GM19455 (cell line): ENCODE measurements around the gene CRYAB.
"Not testable (repeated sequence)": the region's sequence is repeated elsewhere in the genome, so short reads cannot be mapped to it uniquely, and the experiment has no call there.

Experiments
- ATAC-seq: cut with Tn5 transposase; IDR thresholded peaks from one replicate; pipeline ENCODE4 v1.9.1; 2021; ENCODE audit not compliant: unreplicated experiment

The CRYAB gene

DNA sequence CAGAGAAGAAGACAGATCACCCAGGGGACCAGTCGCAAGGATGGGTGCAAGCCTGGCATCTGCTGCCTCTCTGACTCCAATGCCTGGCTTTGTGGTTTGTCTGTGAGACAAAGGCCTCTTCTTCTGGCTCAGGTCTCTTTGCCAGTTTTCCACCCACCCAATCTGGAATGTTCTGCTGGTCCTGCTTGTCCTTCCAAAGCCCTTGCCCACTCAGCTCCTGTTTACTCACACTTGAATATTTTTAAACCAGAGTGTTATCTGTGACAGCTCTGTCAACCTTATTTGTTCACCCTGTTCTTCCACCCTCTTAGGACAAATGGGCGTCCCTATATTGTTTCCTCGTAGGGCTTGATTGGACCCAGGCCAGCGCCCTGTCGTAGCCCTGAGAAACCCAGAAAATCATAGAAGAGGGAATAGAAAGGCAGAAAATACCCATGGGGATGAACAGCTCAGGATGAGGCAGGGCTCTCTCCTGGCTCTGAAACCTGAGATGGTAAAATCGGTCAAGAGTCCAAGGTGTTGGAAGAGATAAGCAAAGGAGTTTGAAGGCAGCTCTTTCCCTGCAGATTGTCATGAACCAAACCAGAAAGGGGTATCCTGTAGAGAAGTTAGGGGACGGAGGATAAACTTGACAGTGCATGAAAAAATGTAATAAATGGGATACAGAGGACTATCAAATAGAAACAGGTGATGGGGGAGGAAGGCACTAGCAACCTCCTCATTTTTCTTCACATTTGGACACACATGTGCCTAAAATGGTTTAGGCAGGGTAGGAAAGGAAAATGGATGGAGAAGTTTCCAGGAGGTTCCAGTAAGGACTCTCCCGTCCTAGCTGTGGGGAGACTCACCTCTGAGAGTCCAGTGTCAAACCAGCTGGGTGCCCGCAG lies 651 bp downstream of the CRYAB start:
- no peak for ATAC-seq

DNA sequence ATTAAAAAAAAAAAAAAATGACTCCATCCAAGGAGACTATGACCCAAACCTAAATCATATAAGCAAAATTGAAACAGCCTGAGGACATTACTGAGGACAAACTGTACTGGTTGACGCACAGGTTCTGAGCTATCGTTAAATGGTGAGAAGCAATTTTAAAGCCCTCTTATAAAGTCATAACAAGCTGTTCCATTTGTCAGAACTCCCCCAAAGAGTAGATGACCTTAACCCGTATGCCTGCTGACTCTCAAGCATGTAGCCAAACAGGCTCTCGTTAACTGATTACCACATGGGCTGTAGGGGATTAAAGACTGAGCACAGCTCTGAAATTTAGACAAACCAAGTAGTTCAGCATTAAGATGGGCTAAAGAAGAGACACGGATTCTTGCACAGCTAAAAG lies 2.2 kb downstream of the CRYAB start:
- no peak for ATAC-seq

DNA sequence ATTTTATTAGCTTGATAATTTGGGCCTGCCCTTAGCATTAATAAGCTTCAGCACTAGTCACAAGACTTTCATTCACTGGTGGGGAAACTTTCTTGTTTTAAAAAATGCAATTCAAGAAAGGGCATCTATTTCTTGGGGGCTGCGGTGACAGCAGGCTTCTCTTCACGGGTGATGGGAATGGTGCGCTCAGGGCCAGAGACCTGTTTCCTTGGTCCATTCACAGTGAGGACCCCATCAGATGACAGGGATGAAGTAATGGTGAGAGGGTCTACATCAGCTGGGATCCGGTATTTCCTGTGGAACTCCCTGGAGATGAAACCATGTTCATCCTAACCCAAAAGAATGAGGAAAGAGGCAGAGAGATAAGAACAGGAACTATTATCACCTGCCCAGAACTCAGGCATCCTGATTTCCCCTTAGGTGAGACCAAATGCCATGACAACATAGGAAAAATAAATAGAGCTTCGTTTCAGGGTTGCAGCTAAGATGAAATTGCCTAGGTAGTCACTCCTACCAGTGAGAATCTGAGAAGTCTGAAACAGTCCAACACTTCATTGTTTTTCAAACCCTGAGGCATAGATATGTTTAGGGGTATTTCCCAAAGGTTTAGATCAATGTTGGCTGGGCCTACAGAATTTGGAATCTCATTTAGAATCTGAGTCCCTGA lies 2.8 kb downstream of the CRYAB start:
- no peak for ATAC-seq

DNA sequence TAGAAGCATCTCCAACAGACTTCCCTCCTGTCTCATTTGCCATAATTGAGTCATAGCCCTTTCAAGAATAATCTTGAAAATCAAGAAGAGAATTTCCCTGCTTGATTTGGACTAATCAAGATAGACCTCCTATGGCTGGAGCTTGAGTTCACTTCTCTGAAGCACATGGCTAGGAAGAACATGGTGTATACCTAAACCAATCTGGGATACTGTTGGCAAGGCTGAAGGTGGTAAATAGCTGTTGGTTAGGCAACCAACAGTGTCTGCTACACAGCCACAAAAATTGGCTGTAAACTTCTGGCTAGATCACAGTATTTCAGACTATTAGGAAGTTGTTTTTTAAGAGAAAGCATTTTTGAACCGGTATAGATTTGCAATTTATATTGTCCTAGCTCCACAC lies 4.9 kb downstream of the CRYAB start:
- ATAC-seq: no peak

DNA sequence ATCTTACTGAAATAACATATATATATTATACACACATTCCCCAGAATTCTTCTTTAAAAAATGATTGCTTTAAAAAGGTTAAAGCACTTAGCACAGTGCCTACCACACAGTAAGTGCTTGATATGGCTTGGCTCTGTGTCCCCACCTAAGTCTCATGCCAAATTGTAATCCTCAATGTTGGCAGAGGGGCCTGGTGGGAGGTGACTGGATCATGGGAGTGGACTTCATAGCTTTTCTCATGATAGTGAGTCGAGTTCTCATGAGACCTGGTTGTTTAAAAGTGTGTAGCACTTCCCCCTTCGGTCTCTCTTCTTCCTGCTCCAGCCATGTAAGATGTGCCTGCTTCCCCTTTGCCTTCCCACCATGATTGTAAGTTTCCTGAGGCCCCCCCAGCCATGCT lies 6.2 kb downstream of the CRYAB start:
- no peak for ATAC-seq

DNA sequence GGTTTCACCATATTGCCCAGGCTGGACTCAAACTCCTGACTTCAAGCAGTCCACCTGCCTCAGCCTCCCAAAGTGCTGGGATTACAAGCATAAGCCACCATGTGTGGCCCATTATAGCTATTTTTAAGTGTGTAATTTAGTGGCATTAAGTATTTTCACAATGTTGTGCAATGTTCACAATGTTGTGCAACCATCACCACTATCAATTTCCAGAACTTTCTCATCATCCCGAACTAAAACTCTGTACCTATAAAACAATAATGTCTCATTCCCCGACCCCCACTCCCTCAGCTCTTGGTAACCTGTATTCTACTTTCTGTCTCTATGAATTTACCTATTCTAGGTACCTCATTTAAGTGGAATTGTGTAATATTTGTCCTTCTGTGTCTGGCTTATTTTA lies 24.7 kb downstream of the CRYAB start:
- no peak for ATAC-seq

DNA sequence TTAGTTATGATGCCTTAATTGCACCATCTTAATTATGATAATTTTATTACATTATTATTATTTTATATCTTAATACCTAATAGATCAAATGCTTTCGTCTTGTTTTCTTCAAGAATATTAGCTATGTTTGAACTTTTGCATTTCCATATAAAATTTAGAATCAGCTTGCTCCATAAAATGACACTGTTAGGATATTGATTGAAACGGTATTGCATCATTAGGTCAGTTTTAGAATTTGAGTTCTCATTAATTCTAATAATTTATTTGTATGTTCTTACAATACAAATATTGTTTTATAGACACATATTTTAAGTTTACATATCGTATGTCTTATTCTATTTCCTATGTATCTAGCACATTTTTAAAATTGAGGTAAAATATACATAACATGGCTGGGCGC lies 25.5 kb downstream of the CRYAB start:
- no peak for ATAC-seq

DNA sequence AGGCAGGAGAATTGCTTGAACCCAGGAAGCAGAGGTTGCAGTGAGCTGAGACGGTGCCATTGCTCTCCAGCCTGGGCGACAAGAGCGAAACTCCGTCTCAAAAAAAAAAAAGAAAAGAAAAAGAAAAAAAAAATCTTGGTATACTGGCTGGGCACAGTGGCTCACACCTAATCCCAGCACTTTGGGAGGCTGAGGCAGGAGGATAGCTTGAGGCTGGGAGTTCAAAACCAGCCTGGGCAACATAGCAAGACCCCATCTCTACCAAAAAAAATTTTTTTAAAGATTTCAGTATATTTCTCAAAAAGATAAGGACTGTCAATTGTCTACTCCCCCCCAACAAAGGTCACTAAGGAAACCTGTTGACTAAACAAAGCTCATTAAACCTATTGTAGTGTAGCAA lies 26.5 kb downstream of the CRYAB start:
- not testable (repeated sequence) for ATAC-seq

DNA sequence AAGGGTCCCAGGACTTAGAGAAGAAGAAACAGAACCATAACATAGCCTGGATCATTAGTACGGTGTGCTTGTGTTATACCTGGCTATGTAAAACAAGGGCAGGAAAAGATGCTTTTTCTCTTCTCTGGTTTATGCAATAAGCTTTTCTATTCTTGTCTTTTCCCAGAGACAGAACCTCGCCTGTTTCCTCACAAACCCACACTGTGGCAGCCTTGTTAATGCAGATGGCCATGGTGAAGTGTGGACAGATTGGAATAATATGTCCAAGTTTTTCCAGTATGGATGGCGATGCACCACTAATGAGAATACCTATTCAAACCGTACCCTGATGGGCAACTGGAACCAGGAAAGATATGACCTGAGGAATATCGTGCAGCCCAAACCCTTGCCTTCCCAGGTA lies 29.4 kb downstream of the CRYAB start:
- no peak for ATAC-seq

DNA sequence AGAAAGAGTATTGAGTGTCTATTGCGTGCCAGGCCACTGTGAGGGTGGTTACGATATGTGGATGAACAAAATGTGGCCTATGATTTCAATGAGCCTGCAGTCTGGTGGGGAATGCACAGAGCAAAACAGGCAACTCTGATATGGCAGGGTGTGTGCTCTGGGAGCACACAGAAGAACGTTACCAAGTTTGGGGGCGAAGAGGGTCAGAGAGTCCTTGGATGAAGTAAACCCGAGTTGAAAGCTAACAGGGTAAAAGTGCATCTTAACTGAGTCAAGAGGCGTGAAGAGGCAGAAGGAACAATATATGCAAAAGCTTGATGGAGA lies 32.0 kb downstream of the CRYAB start:
- ATAC-seq: no peak

DNA sequence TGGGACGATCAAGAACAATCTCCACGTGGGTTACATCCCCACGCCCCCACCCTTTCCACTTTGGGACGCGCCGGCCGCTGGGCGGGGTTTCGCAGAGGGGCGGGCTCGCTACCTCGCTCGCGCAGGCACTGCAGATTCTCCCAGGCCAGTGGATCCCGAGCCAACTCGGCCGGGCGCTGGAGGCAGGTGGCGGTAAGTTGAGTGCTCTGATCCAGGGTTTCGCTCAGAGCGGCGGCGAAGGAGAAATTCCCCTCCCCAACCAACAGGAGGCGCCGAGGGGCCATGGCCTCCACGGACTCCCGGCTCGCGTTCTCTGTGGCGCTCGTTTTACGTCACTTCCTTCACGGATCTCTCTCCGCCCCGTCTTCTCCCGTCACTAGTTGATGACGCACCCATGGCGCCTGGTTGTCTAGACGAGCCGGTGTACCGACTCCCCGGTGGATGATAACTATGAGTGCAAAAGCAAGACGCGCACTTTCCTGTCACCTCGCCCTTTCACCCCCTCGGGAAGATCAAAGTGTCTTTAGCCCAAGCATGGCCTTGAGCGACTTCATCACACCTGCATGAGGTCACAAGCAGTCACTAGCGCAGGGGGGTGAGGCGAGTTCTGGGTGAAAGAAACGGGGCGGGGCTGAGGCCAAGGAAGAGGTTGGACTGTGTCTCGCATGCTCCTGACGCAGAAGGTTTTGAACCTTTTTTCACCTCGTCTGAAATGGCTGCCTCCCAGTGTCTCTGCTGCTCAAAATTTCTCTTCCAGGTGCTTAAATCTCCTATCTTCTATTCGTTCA lies 32.5 kb downstream of the CRYAB start, which contains the start of the genes CFAP68 and FDXACB1:
Gene CFAP68, plus strand, starts transcription at position 693 of the 788 bp plus-strand sequence. Its CDS starts 20 bp downstream, at position 713.
Gene FDXACB1, minus strand, starts transcription at position 317 of the 788 bp plus-strand sequence. Its CDS starts 33 bp downstream, at position 284.
- ATAC-seq: peak; percentile 96

DNA sequence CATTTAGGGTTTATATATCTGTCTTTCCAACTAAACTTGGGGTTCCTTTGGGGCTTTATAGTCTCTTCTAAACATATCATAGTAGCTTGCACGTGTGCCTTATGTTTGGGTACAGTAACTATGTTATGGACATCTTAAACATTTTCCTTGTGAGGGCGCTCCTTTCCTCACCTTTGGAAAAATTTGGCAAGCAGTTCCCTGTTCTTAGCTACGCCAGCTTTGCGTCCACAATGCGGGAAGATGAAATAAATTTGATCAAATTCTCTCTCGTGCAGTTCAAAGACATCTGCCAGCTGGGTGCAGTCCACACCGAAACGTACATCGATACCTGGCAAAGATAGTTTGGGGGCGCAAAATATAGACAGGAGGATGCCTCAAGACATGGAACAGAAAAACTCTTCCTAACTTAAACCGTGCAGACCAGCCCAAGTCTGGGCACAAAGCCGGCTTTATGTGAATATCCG lies 33.2 kb downstream of the CRYAB start:
- ATAC-seq: no peak

DNA sequence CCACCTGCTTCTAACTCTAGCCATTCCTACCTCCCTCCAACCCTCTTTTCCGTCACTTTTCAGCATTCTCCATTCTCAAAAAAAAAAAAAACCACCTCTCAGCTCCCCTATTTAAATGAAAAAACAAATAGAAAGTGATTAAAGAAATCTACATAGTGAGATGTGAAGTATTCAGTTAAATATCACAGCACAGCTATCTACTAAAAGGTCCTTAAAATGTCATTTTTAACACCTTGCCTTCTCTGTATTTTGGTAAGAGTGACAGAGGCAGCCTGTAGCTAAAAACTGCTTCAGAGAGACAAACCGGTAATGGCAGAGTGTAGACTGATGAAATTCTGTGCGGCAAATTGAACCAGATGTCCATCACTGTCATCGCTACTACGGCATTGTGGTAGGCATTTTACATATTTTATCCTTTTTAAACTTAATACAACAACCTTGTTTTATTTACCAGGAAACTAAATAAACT lies 39.8 kb downstream of the CRYAB start:
- ATAC-seq: no peak

DNA sequence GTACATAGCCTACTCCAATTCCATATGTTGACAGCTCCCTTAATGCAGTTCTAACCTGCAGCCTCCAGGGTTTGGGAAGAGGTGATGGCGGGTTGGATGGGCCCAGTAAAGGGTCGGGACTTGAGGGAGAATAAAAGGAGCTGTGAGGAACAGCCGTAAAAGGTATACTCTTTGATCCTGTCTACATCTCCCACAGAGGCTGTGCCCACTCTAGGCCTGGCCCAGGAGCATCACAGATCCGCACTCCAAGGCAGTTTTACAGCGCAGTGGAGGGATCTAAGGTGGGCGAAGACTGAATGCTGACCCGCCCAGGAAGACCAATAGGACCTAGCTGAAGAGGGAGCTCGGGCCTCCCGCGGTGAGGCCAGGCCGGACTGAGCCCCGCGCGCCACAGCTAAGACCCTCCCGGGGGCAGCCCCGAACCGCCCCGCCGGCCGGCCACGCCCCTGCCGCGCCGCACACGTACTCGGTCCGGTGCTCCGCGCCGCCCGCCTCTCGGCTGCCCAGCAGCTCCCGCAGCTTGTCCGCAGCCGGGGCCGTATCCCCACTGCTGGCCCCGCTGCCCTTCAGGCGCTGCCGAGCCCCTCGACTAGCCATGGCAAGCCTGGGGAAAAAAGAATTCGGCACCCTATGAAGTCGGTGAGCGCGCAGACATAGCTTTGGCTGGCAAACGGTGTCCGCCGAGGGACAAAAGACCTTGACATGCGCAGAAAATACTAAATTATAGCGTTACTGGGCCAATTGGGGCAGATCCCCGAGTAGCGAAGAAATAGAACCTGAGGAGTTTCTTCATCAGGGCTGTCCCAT lies 40.5 kb downstream of the CRYAB start, which contains the start of gene ALG9:
Gene ALG9, minus strand, starts transcription at position 696 of the 807 bp plus-strand sequence. Its CDS starts 99 bp downstream, at position 597.
- peak; percentile 91 for ATAC-seq

DNA sequence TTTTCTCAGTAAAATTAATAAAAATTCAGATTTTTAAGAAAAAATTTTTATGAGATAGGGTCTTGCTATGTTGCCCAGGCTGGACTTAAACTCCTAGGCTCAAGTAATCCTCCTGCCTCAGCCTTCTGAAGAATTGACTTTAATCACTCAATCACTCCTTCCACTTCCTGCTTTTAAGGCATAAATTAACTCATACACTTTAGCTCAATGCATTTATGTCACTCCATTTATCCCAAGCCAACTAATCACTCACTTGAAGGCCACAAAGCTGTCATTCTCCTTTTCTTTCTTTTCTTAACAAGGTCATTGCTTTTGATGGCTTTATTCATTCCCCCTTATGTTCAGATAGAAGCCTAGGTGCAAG lies 41.1 kb downstream of the CRYAB start:
- ATAC-seq: peak; percentile 13

DNA sequence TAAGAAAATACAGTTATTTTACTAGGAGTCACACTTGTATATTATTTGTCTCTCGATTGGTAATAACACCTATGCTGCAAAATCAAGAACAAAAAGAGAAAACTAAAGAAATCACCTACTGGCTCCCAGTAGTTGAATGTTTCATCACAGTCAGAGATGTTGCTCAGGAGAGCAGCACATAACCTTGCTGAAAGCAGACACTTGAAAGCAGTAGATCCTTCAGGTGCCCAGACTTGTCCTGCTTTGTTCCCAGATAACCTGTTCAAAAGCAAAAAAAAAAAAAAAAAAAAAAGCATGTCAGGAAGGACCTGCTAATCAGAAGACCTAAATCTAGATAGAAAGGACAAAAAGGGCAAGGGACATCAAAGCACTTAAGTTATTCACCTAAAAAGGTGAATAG lies 41.5 kb downstream of the CRYAB start:
- no peak for ATAC-seq

DNA sequence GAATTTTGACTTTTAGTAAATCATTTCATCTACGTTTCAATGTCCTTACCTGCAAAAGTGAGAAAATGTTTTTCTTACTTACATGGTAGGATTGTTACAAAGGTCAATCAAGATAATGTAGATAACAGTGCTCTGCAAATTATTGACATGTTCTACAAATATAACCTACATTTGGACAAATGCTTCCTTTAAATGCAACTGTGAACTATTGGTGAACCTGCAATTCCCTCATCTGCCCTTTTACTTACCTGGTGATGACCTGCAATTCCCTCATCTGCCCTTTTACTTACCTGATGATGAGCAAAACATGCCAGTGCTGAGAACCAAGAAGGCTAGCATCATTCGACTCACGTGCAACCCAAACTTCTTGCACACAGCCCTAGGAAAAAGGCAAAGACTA lies 51.3 kb downstream of the CRYAB start:
- ATAC-seq: no peak
